ENCODE results near the gene CTDSPL2.
"Not testable (repeated sequence)": the region's sequence is repeated elsewhere in the genome, so short reads cannot be mapped to it uniquely, and the experiment has no call there.

The CTDSPL2 gene

DNA sequence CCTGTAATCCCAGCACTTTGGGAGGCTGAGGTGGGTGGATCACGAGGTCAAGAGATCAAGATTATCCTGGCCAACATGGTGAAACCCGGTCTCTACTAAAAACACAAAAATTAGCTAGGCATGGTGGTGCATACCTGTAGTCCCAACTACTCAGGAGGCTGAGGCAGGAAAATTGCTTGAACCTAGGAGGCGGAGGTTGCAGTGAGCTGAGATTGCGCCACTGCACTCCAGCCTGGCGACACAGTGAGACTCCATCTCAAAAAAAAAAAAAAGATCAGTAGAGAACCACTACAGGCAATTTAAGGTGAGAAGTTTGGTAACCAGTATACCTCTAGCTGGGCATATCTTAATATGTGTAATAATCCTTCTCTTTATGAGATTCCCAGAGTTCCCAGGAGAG, 117.3 kb downstream of the CTDSPL2 start:
- DNase-seq: not testable (repeated sequence)

DNA sequence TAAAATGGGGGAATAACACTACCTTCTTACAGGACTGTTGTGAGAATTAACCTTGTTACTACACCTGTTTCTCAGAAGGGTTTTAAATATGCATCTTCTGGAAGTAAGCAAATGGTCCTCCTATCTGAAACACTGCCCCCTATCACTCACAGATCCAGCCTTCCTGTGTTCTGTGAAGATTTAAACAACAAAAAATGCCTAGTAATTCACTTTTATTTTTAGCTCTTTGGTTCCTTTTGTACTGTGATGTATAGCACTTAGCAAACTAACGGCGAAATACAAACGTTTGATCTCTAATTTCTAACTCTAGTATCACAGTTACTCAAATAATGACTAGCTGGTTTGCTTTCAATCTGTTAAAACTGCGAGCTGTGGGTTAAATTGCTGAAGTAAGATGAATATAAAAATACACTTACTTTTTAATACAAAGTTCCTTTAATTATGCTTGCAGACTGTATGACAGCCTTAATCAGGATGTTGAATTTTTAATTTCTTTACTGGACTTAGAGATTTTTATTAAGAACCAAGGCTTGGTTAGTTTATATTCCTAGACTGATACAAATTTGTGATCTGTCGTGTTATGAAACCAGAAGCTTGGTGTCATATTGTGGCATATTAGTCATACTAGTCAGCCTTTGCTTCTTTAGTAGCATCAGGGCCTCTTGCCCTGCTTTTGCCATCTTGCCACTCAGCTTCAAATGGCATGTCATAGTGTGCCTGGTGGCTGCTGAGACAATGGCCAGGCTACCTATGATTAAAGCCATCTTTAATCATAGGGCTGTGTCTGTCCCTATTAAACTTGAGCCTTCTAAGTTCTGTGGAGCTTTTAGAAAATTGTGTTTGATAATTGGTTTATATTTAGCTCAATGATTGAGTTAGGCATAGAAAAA, 118.7 kb downstream of the CTDSPL2 start:
- no peak for DNase-seq

DNA sequence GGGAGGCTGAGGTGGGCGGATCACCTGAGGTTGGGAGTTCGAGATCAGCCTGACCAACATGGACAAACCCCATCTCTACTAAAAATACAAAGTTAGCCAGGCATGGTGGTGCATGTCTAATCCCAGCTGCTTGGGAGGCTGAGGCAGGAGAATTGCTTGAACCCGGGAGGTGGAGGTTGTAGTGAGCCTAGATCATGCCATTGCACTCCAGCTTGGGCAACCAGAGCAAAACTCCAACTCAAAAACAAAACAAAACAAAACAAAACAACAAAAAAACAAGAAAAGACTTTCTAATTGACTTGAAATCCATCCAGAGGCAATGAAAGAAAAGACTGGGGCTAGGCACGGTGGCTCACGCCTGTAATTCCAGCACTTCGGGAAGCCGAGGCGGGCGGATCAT, 121.7 kb downstream of the CTDSPL2 start:
- not testable (repeated sequence) for DNase-seq

DNA sequence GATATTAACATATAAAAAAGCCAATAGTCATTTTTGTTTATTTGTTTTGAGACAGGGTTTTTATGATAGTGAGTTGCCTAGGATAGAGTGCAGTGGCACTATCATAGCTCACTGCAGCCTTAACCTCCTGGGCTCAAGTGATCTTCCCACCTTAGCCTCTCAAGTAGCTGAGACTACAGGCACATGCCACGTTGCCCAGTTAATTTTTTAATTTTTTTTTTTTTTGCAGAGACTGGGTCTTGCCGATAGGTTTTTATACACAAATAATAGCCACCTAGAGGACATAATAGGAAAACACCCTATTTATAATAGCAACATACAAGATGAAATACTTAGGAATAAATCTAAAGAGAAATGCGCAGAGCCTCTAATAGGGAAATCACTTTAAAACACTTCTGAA, 122.8 kb downstream of the CTDSPL2 start:
- no peak for DNase-seq

DNA sequence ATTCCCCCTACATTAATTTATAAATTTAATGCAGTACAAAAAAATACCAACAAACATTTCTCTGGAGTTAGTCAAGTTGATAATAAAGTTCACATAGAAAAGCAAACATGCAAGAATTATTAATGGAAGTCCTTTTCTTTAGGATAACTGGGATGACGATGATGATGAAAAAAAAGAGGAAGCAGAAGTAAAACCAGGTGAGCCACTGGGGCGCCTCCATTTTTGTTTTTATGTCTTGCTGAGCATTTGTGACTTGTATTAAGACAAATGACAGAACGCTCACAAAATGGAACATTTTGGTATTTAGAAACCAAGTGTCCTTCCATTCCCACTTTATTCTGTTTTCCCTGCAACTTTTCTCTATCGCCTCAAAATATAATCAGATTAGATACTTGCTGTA, 123.3 kb downstream of the CTDSPL2 start:
- DNase-seq: no peak

DNA sequence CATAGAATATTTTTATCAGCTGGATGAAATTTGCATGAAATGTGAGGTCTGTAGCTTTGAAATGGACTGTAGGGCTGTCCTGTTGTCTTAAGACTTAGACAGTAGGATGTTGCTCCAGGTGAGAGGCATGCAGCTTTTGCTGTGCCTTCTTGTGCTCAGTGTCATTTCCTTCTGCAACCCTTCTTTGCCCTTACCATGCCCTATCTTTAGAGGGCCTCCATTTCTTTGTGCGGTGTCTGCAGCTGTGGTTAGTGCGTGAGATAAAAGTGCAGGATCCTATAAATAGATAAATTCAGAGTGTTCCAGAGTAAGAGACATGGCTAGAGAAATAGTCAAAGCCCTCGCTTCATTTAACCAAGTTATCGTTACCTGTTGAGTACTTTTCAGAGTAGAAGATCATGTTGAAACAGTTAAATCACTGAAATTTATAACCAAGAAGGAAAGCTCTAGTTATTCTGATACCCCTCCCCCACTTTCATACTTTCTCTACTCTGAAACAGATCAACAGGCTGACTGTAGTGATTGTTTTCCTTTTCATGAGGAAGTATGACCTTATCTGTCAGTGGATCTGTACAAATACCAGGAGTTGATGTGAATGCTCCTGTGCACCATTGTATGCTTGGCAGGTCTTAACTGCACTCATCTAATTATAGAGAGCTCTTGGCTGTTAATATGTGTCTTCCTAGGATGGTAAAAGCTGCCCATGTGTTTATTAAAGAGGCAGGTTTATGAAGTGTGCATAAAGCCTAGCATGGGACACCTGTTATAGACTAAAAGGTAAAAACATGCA, 127.7 kb downstream of the CTDSPL2 start:
- no peak for DNase-seq

DNA sequence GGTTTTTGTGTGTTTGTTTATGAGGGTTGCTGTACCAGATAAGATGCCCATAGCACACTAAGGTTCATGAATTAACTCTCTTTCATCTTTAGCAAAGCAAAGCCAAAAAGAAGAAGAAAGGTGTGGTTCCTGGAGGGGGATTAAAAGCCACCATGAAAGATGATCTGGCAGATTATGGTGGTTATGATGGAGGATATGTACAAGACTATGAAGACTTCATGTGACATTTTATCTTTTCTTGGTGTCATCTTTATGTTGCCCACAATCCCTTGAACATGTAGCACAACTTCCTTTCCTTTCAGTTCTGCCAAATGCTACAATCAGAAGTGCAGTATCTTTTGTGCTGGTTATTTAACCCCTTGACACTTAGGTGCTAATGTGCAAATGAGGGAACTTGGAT, 133.5 kb downstream of the CTDSPL2 start:
- not testable (repeated sequence) for DNase-seq

DNA sequence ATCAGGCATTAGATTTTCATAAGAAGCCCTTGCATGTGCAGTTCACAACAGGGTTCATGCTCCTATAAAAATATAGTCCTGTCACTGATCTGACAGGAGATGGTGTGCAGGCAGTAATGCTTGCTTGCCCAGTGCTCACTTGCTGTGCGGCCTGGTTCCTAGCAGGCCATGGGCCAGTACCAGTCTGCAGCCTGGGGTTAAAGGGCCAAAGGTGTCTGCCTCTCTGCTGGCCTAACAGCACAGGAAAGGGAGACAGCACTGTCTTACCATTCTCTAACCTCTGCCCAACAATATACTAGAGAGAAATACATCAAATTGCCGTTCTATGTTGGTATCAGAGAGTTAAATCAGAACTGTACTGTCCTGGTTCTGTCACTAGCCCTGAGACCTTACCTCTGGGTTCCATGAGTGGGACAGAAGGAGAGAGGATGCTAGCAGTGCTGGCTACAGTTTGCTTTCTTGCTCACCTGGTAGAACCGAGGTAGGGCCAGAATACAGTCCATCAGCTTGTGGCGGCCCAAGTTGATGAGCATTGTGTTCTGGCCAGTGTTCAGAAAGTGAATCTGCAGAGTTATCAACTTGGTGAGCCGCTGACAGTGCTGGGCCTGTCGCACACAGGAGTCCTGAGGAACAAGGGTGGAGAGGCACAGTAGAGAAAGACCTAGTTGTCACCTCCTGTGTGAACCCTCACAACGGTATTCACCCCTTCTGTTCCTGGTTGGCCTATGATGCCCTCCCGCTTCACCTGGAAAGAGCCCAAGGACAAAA, 138.1 kb downstream of the CTDSPL2 start:
- DNase-seq: no peak

DNA sequence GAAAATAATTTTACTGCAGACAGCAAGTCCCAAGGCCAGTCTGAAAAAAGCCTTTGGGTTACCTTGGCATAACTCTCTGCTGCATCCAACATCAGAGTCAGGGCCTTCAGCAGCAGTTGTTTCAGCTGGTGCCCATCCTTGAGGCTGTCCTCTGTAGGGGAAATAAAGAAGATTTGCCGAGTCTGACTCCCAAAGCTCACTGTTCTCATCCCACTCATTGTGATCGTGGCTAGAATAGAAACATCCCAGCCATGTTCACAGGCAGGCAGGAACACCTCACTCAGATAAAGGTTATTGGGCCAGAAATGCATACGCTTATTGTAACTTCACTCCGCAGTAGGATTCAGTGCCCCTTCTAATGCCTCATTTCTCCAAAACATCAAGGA, 138.7 kb downstream of the CTDSPL2 start:
- DNase-seq: no peak

DNA sequence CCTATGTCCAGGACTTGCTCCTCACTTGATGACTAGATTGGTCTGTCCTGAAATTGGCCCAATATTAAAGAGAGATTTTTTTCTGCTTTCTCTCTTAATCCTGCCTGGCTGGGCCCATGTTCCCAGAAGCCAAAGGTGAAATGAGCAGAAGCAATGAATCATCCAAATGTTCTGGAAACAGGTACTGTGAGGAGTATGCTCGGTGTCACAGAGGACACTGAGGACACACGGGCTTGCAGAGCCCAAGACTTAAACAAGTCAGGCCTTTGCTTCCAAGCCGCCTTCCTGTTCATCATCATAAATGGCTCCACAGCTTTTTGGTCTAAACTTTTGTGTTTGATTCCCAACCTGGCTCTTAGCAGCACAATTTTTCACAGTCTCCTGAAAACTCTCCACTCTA, 140.9 kb downstream of the CTDSPL2 start:
- no peak for DNase-seq

DNA sequence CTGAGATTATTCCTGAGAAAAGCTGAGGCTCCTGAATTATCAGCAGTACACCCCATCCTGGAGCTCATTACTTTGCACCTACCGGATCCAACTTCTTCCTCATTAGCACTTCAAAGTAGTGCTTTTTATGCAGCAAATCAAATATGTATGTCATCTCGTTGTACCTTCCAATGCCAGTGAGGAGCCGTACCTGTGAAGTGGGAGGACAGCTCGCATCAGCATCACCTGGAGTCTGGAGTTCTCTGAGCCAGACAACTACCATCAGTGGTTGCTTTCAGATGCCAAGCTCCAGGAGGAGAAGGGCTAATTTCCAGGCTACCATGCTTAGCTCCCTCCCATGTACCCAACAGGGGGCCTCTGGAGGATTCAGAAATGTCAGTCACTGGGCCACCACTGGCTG, 141.9 kb downstream of the CTDSPL2 start:
- no peak for DNase-seq

DNA sequence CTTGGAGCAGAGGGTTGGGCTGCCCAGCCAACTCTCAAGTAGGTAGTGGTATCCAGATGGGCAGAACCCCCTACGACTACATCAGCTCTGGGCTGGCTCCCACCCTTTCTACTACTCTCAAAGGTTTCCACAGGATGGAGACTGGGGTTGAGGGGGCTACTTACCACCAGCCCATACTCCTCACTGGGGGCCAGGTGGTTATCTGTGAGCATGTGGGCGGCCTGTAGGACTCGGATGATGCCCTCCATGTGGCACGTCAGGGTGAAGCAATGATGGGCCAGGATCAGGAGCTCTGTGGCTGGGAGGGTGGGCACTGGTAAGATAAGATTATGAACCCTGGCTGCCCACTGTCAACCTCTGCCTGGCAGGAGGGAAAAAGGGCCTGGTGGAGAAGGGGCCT, 142.9 kb downstream of the CTDSPL2 start:
- DNase-seq: no peak

DNA sequence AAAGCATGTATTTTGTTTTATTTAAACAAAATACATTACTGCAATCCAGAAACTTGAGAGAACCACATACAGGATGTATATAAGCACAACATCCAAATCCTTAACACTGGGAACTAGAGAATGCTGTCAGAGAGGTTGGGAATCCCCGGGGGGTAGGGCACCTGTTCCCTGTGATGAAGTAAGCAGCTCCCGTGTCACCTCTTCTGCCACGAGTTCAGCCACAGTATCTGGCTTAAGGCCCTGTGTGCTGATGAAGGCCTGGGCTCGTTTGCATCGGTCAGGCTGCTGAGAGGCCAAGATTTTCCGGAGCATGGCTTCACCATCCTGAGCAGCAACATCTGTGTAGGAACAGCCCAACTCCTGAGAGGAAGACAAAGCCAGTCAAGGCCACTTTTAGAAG, 146.0 kb downstream of the CTDSPL2 start:
- DNase-seq: no peak

DNA sequence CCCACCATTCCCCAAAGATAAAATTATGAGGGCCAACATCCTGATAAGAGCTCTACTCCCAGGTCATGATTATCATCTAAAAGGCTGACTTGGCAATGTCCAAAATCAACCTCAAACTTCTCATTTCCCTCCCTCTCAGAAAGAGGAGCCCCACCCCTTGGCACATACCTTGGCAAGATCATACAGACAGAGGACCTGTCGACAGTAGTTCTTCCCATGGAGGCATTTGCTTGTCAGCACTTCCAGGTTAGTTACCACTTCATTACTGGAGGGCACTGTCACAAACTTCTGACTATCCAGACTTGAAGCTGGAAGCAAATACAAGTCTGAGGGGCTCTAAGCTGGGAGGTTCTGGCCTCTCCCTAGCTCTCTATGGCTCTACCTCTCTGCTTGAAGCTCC, 147.3 kb downstream of the CTDSPL2 start:
- no peak for DNase-seq

Measured in NCI-H1105 (cell line).